Kidney epithelial cell (primary cell): Measurements from ENCODE around the gene MRNIP. TPM values are rescaled to one million over a fixed set of nuclear protein-coding genes. Genes with fewer than 3 reads are reported as not detected.

ENCODE experiments used
- DNase-seq: peaks from one replicate; pipeline ENCODE4 v3.0.0-alpha.2; 2010; ENCODE audit warnings: low read depth
- H3K27me3 ChIP-seq: 2 replicates; pipeline ENCODE4 v1.6.0; 2011; ENCODE audit warnings: low read length; ENCODE audit not compliant: control insufficient read depth, insufficient read depth
- H3K36me3 ChIP-seq: 2 replicates; pipeline ENCODE4 v1.5.1; 2011; ENCODE audit warnings: low read length; ENCODE audit not compliant: control insufficient read depth, insufficient read depth
- H3K4me3 ChIP-seq: 2 replicates; pipeline ENCODE4 v1.5.1; 2011; ENCODE audit warnings: low read depth, mild to moderate bottlenecking, control low read depth, low read length
- CTCF ChIP-seq: IDR thresholded peaks from 2 replicates; pipeline ENCODE4 v1.5.1; 2011; ENCODE audit warnings: mild to moderate bottlenecking, moderate library complexity, low read length, control low read depth, inconsistent platforms; ENCODE audit not compliant: insufficient read depth, poor library complexity, severe bottlenecking
- total RNA-seq: library from RNA; depleted of rRNA; stranded (reverse); fragments of >200 nt; gene quantifications from 2 replicates; pipeline ENCODE4 v1.2.3, GENCODE V29; 2015

Gene MRNIP
- total RNA-seq, 1 donor from 2014 or later: 25.7 TPM

DNA sequence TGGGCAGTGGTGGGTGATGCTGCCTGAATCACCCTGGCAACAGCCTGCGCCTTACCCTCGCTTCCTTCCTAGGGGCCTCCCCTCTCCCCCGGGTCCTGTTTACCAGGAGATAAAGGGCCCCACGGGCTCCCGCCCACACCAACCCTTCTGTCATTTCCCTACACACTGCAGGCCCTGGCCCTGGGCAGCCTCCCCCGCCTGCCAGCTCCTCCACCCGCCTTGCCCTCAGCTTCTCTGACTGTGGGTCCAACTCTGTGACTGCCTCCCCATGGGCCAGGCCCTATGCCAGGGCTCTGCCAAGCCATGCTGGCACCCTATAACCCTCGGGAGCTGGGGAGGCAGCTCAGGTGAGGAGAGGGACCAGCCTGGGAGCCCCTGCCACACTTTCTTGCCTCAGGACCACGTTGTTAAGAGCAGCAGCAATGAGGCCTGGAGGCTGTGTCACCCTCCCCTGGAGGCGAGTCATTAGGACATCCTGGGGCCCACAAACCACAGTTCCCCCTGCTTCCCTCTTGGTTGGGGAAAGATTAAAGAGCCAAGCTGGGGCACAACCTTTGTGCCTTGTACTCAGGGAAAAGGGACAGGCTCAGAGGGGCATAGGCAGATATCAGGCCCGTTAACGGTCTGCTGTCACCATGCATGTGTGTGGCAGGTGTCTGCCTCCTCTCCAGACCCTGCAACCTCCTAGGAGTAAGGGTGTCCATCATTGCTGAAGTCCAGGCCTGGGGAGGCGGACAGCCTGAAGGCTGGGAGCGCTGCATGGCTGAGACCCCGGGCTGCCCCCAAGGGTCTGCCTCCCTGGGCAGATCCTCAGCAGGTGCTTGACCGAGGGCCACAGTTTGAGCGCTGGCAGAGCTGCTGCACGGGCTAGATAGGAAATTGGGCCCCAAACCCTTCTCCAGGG, 54.7 kb downstream of the MRNIP start:
- H3K27me3 ChIP-seq: no peaks in the 10 kb centered on the region
- no peak for DNase-seq
- TF ChIP-seq CTCF: no peak
- no peak overlapping the region for H3K4me3 ChIP-seq
- peaks cover 2% of the 10 kb centered on the region for H3K36me3 ChIP-seq

- no peak for TF ChIP-seq CTCF
- no peak overlapping the region for H3K4me3 ChIP-seq
- no peak for DNase-seq
- no peaks in the 10 kb centered on the region for H3K27me3 ChIP-seq
- H3K36me3 ChIP-seq: peaks cover 2% of the 10 kb centered on the region
These were observed 55.6 kb downstream of the MRNIP start for GRCh38 chr5:179802950-179803562.

DNA sequence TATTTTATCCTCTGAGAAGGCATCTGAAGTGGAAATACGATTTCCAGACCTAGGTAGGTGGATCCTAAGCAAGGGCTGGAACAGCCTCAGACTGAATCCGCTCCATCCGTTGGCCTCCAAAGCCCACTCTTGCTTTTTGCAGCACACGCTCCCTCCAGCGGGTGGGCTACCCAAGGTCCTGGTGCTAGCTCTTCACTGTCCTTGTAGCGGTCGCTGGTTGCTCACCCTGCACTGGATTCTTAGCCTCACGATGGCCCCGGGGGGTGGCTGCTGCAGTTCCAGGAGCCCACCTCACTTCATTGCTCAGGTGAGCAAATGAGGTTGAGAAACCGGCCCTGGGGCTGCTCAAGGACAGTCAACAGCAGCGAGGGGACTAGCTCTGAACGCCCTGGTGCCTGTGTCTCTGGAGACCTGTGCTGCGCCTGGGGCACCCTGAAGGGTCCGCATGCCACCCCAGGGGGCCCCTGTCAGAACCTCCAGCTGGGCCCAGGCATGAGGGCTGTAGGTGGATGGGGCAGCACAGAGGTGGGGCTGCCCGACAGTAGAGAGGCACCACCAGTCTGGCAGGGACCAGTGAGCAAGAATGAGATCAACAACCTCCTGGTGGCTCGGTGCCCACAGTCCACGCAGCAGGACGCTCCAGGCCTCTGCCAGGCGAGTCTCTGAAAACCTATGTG, 56.3 kb downstream of the MRNIP start:
- DNase-seq: no peak
- TF ChIP-seq CTCF: no peak
- Histone ChIP-seq H3K27me3 (no peaks in the 10 kb centered on the region), H3K36me3 (peaks cover 2% of the 10 kb centered on the region), H3K4me3 (no peak overlapping the region)

DNA sequence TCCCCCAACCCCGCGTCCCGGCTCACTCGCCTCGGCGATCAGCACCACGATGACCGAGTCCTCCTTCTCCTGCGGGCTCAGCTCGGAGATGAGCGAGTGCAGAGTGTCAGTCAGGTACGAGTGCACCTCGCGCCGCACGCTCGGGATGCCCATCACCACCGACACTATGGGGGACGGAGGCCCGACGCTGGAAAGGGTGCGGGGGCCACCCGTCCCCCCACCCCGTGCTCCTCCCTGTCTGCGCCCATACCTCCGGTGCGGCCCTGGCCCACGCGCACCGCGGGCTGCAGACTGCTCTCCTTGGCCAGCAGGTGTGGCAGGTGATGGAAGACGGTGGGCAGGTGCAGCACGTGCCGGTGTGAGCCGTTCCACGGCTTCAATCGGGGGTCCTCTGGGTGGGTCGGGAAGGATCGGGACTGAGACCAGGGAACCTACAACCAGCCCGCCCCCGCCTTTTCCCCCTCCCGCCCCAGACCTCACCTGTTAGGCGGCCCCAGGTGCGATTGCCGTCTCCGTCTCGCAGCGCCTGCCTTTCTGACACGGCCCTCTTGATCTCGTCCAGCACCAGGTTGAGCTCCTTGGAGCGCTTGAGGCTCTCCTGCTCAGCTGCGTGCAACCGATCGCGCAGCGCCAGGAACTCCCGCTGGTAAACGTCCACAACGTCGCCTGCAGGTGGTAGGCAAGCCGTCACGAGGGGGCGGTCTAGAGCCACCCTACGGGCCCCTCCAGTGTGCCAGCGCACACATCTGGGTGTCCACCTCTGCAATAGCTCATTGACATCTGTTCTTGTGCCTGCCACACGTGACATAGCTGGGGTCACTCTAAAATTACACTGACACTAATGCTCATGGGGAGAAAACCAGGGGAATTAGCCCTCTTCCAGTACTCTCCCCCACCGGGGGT, 57.1 kb downstream of the MRNIP start:
- peaks cover 2% of the 10 kb centered on the region for H3K36me3 ChIP-seq
- no peaks in the 10 kb centered on the region for H3K27me3 ChIP-seq
- H3K4me3 ChIP-seq: no peak overlapping the region
- TF ChIP-seq CTCF: peak; percentile 82
- no peak for DNase-seq

GRCh38 chr5:179800696-179801201, 57.9 kb downstream of the MRNIP start:
- no peak for TF ChIP-seq CTCF

More at GRCh38 chr5:179800696-179801201, 57.9 kb downstream of the MRNIP start:
- DNase-seq: no peak
- peaks cover 2% of the 10 kb centered on the region for H3K36me3 ChIP-seq
- no peak overlapping the region for H3K4me3 ChIP-seq
- no peaks in the 10 kb centered on the region for H3K27me3 ChIP-seq
